ENCODE data around the gene KCNQ1.

- TF ChIP-seq, protein P1, sequence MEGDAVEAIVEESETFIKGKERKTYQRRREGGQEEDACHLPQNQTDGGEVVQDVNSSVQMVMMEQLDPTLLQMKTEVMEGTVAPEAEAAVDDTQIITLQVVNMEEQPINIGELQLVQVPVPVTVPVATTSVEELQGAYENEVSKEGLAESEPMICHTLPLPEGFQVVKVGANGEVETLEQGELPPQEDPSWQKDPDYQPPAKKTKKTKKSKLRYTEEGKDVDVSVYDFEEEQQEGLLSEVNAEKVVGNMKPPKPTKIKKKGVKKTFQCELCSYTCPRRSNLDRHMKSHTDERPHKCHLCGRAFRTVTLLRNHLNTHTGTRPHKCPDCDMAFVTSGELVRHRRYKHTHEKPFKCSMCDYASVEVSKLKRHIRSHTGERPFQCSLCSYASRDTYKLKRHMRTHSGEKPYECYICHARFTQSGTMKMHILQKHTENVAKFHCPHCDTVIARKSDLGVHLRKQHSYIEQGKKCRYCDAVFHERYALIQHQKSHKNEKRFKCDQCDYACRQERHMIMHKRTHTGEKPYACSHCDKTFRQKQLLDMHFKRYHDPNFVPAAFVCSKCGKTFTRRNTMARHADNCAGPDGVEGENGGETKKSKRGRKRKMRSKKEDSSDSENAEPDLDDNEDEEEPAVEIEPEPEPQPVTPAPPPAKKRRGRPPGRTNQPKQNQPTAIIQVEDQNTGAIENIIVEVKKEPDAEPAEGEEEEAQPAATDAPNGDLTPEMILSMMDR (IDR thresholded peaks at IDR 0.05) = no peak
- TF ChIP-seq POLR2AphosphoS5 (IDR thresholded peaks at IDR 0.05) (no peak), POLR2A (IDR thresholded peaks at IDR 0.05) (no peak), EP300 (IDR thresholded peaks at IDR 0.05) (no peak)
Measured at GRCh38 chr11:2815762-2816496, 371.1 kb downstream of the KCNQ1 start.
